Measurements from ENCODE around the gene PRKCE.

DNA sequence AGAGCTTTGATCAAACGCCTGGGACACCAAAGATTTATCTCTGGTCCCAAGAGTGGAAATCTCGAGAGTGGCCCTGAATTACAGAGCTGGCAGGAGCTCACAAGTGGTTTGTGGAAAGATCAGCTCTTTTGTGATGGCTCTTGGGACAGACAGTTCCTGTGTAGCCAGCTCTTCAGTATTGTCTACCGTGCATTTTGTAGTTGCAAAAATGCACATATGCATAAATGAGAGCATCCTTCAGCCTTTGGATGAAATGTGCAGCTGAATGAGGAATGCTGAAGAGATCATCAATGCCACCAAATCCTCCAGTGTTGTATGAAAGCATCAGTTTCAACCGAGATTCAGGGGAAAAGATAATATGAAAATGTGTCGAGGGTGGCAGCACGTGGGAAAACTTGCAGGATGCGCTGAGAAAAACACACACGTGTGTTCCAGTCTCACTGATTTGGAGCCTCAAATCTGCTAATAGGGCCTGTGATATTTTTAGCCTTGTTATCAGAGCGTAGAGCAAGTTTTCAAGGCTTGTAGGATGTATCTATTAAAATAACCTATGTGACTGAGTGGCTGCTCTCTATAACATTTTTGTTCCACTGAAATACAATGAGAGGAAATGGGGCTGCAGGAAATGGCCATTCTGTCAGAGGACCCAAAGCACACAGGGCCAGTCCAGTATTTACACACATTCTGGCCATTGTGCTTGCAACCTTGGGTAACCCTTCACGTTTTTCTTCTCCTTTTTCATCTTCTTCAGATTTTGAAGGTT lies 138.7 kb downstream of the PRKCE start:
- TF ChIP-seq, protein P1, sequence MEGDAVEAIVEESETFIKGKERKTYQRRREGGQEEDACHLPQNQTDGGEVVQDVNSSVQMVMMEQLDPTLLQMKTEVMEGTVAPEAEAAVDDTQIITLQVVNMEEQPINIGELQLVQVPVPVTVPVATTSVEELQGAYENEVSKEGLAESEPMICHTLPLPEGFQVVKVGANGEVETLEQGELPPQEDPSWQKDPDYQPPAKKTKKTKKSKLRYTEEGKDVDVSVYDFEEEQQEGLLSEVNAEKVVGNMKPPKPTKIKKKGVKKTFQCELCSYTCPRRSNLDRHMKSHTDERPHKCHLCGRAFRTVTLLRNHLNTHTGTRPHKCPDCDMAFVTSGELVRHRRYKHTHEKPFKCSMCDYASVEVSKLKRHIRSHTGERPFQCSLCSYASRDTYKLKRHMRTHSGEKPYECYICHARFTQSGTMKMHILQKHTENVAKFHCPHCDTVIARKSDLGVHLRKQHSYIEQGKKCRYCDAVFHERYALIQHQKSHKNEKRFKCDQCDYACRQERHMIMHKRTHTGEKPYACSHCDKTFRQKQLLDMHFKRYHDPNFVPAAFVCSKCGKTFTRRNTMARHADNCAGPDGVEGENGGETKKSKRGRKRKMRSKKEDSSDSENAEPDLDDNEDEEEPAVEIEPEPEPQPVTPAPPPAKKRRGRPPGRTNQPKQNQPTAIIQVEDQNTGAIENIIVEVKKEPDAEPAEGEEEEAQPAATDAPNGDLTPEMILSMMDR (conservative IDR thresholded peaks at IDR 0.05 in 1 of 2, IDR thresholded peaks at IDR 0.05 in 1 of 2; ENCODE audit: low read depth in 1 of 2, low read length in 2 of 2) = no peak
- no peak for TF ChIP-seq EZH2 (IDR thresholded peaks at IDR 0.05; ENCODE audit: low read length, missing control alignments)

Measured in fibroblast of lung (primary cell).